ENCODE results near the gene ADAMTSL1.
"Not testable (repeated sequence)": the region's sequence is repeated elsewhere in the genome, so short reads cannot be mapped to it uniquely, and the experiment has no call there.

The ADAMTSL1 gene

DNA sequence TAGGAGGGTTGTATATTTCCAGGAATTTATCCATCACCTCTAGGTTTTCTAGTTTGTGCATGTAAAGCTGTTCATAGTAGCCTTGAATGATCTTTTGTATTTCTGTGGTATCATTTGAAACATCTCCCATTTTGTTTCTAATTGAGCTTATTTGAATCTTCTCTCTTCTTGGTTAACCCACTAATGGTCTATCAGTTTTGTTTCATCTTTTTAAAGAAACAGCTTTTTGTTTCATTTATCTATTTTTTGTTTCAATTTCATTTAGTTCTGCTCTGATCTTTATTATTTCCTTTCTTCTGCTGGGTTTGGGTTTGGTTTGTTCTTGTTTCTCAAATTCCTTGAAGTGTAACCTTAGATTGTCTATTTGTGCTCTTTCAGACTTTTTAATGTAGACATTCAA is 401.0 kb downstream of the ADAMTSL1 start:
- DNase-seq, result not testable (repeated sequence)

DNA sequence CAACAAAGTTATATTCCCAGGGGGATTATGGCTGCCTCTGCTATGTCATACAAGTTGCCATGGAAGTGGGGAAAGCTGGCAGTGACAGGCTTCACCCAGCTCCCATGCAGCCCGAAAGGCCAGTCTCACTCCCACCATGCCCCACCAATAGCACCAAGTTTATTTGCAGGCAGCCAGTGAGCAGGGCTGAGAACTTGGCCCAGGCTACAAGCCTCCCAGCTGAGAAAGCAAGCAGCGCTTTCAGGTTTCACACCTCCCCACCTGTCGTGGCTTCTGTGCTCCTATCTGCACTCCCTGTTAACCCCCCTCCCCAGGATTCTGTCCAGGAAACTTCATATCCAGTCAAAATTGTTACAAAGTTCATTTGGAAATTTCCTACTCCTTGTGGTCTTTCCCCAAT is 404.0 kb downstream of the ADAMTSL1 start:
- no peak for DNase-seq

DNA sequence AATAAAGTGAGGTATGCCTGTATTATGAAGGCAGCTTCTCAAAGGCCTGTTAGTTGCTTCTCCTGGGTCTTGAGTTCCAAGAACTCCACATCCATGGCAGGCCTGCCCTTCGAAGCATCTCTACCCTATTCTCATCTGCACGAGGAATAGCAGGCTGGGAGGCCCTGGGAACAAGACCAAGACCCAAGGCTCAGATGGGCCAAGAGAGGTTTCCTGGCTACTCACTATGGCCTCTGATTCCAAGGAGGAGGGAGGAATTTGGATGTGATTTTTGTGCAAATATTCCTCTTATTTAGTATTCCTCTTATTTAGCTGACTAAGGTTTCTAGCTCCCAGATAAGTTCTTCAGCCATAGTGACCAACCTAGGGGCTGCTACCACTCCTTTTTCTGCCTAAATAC is 407.8 kb downstream of the ADAMTSL1 start:
- DNase-seq, result no peak

GRCh38 chr9:18887546-18887945 is 413.6 kb downstream of the ADAMTSL1 start:
- no peak for DNase-seq

GRCh38 chr9:18888290-18888689 is 414.3 kb downstream of the ADAMTSL1 start:
- no peak for DNase-seq

DNA sequence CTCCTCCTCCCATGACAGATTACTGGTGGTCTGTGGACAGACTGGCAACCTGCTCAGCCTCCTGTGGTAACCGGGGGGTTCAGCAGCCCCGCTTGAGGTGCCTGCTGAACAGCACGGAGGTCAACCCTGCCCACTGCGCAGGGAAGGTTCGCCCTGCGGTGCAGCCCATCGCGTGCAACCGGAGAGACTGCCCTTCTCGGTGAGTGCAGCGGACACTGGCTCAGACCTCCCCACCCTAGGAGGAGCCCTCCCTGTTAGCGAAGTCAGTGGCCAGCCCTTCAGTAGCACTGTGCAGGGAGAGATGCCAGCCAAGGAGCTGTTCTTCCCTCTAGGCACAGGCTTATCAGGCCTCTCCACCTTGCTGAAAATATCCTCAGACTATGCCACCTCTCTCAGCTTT is 415.6 kb downstream of the ADAMTSL1 start:
- no peak for DNase-seq

- no peak for DNase-seq
Measured at GRCh38 chr9:18890372-18890771, 416.4 kb downstream of the ADAMTSL1 start.

DNA sequence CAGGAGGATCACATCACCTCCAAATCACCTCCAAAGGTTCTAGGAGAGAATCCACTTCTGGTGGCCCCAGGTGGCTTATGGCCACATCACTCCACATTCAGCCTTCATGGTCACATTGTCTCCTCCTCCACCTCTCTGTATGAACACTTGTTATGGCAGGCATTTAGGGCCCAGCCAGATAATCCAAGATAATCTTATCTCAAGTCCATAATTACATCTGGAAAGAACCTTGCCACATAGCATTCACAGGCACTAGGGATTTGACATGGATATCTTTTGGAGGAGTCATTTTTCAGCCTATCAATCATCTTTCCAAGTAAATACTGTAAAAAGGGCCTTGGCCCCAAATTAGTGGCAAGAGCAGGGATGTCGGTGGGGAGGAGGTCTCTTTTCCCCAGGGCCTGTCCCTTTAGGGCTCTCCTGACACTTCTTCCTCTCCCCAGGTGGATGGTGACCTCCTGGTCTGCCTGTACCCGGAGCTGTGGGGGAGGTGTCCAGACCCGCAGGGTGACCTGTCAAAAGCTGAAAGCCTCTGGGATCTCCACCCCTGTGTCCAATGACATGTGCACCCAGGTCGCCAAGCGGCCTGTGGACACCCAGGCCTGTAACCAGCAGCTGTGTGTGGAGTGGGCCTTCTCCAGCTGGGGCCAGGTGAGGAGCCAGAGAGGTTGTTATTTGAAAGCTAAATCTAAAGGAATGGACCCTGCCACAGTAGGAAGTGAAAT is 418.2 kb downstream of the ADAMTSL1 start:
- DNase-seq, result no peak

DNA sequence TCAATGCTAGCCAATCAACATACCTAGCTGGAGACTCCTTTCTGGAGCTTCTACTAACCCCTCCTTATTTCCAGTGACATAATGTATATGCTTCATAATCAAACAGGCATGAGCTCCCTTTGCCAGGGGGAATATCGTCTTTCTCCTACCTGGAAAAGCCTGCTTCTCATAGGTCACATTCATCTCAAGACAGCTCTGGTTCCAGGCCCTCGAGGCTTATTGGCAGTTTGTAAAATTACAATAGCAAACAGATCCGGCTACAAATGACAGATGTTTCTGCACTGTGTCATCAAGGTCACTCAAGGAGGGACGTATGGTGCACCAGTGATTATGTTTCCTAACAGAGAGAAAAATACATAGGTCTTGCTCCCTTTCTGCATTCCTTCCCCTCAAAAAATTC is 419.1 kb downstream of the ADAMTSL1 start:
- DNase-seq, result no peak

- no peak for DNase-seq
Measured at GRCh38 chr9:18893491-18893890, 419.5 kb downstream of the ADAMTSL1 start.

GRCh38 chr9:18896004-18896403 is 422.1 kb downstream of the ADAMTSL1 start:
- no peak for DNase-seq

DNA sequence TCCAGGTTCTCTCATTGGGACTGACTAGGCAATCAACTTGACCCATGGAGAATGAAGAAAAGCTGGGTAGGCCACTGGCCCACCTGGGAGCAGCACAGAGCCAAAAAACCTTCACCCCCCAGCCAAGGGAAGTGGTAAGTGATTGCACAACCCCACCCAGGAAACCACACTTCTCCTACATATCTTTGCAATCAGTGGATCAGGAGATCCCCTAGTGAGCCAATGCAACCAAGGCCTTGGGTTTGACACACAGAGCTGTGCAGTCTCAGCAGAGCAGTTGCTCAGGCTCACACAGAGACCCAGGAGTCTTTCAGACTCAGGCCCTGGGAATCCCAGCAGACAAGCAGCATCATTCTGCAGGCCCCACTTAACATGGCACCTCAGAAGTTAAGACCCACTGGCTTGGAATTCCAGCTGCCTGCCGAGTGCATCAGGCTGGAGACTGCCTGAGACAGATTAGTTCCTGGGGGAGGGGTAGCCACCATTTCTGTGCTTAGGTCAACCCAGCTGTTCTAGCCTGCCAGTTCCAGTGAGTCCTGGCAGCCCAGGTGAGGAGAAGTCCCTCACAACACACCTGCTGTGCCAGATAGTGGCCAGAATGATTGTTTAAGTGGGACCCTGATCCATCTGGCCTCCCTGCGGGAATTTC is 422.7 kb downstream of the ADAMTSL1 start:
- DNase-seq, result no peak

GRCh38 chr9:18903450-18903849 is 429.5 kb downstream of the ADAMTSL1 start:
- DNase-seq, result no peak

GRCh38 chr9:18905028-18905882 is 431.3 kb downstream of the ADAMTSL1 start:
- no peak for DNase-seq

- DNase-seq, result no peak
Measured at GRCh38 chr9:18905883-18906629, 432.1 kb downstream of the ADAMTSL1 start.

DNA sequence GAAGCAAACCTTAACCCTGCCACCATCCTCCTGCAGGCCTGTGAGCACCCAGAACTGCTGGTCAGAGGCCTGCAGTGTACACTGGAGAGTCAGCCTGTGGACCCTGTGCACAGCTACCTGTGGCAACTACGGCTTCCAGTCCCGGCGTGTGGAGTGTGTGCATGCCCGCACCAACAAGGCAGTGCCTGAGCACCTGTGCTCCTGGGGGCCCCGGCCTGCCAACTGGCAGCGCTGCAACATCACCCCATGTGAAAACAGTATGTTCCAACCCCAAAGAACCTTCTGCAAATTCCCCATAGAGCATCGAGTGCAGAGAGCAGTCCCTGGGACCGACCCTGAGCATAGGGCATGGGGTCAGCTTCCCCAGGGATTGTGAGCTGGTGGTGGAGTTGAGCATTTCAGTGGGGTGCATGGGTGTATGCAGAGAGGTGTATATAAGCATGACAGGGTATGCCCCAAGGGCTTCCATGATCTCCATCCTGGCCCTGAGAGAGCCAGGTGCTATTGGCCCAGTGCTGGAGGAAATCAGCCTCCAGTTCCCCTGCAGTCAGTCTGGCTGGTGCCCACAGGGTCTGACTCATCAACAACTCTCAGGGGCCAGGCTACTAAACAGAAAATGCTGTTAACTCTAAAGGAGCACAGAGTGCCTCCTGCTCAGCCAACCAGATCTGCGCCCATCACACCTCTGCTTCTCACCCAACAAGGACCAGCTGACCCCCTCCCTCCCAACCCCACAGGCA is 432.9 kb downstream of the ADAMTSL1 start:
- no peak for DNase-seq

DNA sequence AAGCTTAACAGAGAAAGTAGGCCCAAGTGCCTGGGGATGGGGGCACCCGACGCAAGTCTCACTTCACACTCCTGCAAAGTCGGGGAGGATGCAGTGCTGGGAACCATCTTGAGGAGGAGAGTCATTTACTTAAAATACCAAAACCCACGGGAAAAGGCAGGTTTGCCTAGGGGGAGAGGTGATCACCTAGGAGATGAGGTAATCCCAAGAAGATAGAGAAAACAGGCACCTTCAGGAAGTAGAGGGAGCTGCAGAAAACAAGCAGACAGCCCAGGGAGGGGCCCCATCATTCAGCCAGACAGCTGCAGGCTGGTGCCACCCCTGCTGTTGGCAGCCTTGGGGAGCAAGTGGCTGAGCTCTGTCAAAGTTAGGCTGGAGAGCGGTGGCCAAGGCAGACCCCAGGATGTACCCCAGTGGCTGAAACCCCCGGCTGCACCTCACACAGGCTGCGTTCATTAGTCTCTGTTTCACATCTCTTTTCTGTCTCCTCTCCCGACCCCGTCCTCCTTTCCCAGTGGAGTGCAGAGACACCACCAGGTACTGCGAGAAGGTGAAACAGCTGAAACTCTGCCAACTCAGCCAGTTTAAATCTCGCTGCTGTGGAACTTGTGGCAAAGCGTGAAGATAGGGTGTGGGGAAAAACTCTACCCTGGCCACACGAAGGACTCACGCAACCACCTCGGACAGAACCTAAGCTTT is 434.1 kb downstream of the ADAMTSL1 start:
- DNase-seq, result no peak

- DNase-seq, result no peak
Measured at GRCh38 chr9:18909140-18910018, 435.4 kb downstream of the ADAMTSL1 start.

DNA sequence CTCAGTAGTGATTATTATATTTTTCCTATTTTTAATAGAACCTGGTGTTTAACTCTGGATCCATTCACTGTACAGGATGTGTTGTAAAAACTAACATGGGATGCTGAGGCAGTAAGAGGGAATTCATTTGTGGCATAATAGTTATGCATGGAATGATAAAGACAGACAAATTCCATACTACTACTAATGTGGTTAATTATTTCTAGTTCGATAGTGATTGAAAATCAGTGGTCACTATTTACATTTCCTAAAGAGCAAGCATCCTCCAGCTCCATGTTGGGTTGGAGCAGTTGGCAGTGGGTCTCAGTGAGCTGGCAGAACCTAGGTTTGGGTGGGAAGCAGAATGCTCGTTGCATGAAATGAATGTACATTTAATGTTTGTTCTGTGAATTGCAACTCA is 436.5 kb downstream of the ADAMTSL1 start:
- no peak for DNase-seq

- peak; percentile 49 for DNase-seq
Measured at GRCh38 chr9:18910916-18911315, 437.0 kb downstream of the ADAMTSL1 start.
